Caco-2 (cell line): Measurements from ENCODE around the gene ADCY7. TPM values are rescaled to one million over a fixed set of nuclear protein-coding genes. Genes with fewer than 3 reads are reported as not detected.
A peak's percentile ranks its signal among the peaks of the same experiment; 100 is the strongest.

ENCODE experiments used
- BruUV-seq: library from RNA; stranded (reverse); fragments of 400-500 nt; replicated peaks from 2 replicates; lab custom pipeline; 2021; lab: Mats Ljungman, UMichigan
- CTCF ChIA-PET: fragments of 300-600 bp; sonication (Branson Sonifier 250); formaldehyde crosslinking; loops from one replicate; lab custom pipeline; 2022; ENCODE audit warnings: antibody characterized with exemption; lab: Charles Lee
- POLR2A ChIA-PET: fragments of 300-600 bp; sonication (Branson Sonifier 250); formaldehyde crosslinking; loops from one replicate; lab custom pipeline; 2022; ENCODE audit warnings: antibody characterized with exemption; lab: Charles Lee
- DNase-seq, 2 experiments: peaks; one replicate each; pipeline versions ENCODE4 v3.0.0 to v3.0.0-alpha.2; 2020 to 2022
- H3K27me3 ChIP-seq: replicated peaks from 2 replicates; pipeline ENCODE4 v1.6.0; 2011; ENCODE audit warnings: low read length; ENCODE audit not compliant: control insufficient read depth, insufficient read depth
- H3K36me3 ChIP-seq: 2 replicates; pipeline ENCODE4 v1.5.1; 2011; ENCODE audit warnings: low read length; ENCODE audit not compliant: control insufficient read depth, insufficient read depth
- H3K4me1 ChIP-seq: fragments of 250-450 bp; sonication (Bioruptor Pico); 2 replicates; pipeline ENCODE4 v1.5.1; 2020; ENCODE audit warnings: mild to moderate bottlenecking
- H3K4me3 ChIP-seq: 2 replicates; pipeline ENCODE4 v1.5.1; 2011; ENCODE audit warnings: low read depth, mild to moderate bottlenecking, control low read depth, low read length
- H3K9me3 ChIP-seq: fragments of 250-450 bp; sonication (Bioruptor Pico); 2 replicates; pipeline ENCODE4 v1.5.1; 2020; ENCODE audit warnings: mild to moderate bottlenecking, moderate library complexity
- H3K27ac Mint-ChIP-seq: one replicate; pipeline ENCODE4 v1.8.0; 2022; ENCODE audit warnings: mixed read lengths; ENCODE audit not compliant: unreplicated experiment
- H3K27me3 Mint-ChIP-seq: one replicate; pipeline ENCODE4 v1.8.0; 2022; ENCODE audit warnings: mixed read lengths; ENCODE audit not compliant: insufficient read depth, unreplicated experiment
- H3K36me3 Mint-ChIP-seq: one replicate; pipeline ENCODE4 v1.8.0; 2022; ENCODE audit warnings: mild to moderate bottlenecking, mixed read lengths; ENCODE audit not compliant: insufficient read depth, unreplicated experiment
- H3K4me1 Mint-ChIP-seq: one replicate; pipeline ENCODE4 v1.8.0; 2022; ENCODE audit warnings: low read depth, mixed read lengths; ENCODE audit not compliant: unreplicated experiment
- H3K4me3 Mint-ChIP-seq: one replicate; pipeline ENCODE4 v1.8.0; 2022; ENCODE audit warnings: mild to moderate bottlenecking, moderate library complexity, mixed read lengths; ENCODE audit not compliant: unreplicated experiment
- H3K9me3 Mint-ChIP-seq: one replicate; pipeline ENCODE4 v1.8.0; 2022; ENCODE audit warnings: mixed read lengths; ENCODE audit not compliant: unreplicated experiment
- intact Hi-C: fragments of 100-400 bp; cut with micrococcal nuclease; formaldehyde crosslinking; loops from one replicate; pipeline ENCODE4 v1.10.0; 2022; ENCODE audit not compliant: unreplicated experiment
- total RNA-seq: library from RNA; stranded (reverse); gene quantifications from 2 replicates; pipeline ENCODE4 v1.2.3, GENCODE V29; 2022
- TF ChIP-seq, protein P1 (sequence below), 2 experiments: fragments of 200-600 bp in 1 of 2; IDR thresholded peaks; 1 replicate in 1 of 2; 2 replicates in 1 of 2; pipeline versions ENCODE4 v1.5.1 to v1.8.0; 2011 to 2022; ENCODE audit warnings: antibody characterized with exemption in 1 of 2, control low read depth in 1 of 2, inconsistent platforms in 1 of 2, low read depth in 1 of 2, low read length in 1 of 2, mild to moderate bottlenecking in 1 of 2, moderate library complexity in 1 of 2; ENCODE audit not compliant: insufficient read depth in 1 of 2, severe bottlenecking in 1 of 2, unreplicated experiment in 1 of 2

ADCY7 gene
- total RNA-seq, 1 experiment from 2014 or later: 54.2 TPM

DNA sequence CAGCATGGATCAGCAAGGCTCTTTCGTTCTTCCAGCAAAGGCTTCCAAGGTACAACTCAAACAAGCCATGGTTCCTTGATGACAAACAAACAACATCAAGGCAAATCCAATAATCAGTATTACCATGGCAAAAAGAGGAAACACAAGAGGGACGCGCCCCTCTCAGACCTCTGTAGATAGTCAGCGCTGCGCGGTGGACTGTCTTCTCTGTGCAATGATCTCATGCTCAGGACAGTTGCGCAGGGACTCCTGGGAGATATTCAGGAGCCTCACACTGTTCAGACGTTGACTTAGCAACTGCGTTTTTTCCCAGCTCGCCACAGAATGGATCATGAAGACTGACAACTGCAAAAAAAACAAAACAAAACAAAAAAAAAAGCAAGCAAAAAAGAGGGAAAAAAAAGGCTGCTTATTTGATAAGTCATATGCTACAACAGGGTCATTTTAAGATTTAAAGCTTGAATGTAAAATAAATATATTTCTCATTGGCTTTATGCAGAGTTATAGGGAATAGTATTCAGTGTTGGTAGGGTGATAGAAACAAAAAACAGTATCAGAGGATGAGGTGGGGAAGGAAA is 37.1 kb upstream of the ADCY7 start:
- no peak overlapping the region for H3K4me3 ChIP-seq
- BruUV-seq: TSS peak; percentile 19
- Mint-ChIP-seq H3K27ac (no peak overlapping the region), H3K9me3 (peaks cover 8% of the 10 kb centered on the region), H3K36me3 (peaks cover 40% of the 10 kb centered on the region), H3K4me3 (no peak overlapping the region), H3K4me1 (no peaks in the 10 kb centered on the region), H3K27me3 (no peaks in the 10 kb centered on the region)
- ChIA-PET CTCF (no interaction called here), POLR2A (no interaction called here)
- no peaks in the 10 kb centered on the region for H3K9me3 ChIP-seq
- H3K36me3 ChIP-seq: peaks cover 2% of the 10 kb centered on the region; the same call in 1 of the 2 replicates
- H3K27me3 ChIP-seq: no peaks in the 10 kb centered on the region
- peaks cover 14% of the 10 kb centered on the region for H3K4me1 ChIP-seq
- intact Hi-C loops: no loop called here
- DNase-seq: no peak
- TF ChIP-seq, protein P1, sequence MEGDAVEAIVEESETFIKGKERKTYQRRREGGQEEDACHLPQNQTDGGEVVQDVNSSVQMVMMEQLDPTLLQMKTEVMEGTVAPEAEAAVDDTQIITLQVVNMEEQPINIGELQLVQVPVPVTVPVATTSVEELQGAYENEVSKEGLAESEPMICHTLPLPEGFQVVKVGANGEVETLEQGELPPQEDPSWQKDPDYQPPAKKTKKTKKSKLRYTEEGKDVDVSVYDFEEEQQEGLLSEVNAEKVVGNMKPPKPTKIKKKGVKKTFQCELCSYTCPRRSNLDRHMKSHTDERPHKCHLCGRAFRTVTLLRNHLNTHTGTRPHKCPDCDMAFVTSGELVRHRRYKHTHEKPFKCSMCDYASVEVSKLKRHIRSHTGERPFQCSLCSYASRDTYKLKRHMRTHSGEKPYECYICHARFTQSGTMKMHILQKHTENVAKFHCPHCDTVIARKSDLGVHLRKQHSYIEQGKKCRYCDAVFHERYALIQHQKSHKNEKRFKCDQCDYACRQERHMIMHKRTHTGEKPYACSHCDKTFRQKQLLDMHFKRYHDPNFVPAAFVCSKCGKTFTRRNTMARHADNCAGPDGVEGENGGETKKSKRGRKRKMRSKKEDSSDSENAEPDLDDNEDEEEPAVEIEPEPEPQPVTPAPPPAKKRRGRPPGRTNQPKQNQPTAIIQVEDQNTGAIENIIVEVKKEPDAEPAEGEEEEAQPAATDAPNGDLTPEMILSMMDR (IDR thresholded peaks at IDR 0.05; ENCODE audit: insufficient read depth in 1 of 2, low read depth in 1 of 2, low read length in 1 of 2, severe bottlenecking in 1 of 2, unreplicated experiment in 1 of 2): no peak

- Histone ChIP-seq H3K27me3 (no peaks in the 10 kb centered on the region), H3K4me3 (no peak overlapping the region), H3K9me3 (no peaks in the 10 kb centered on the region), H3K36me3 (no peaks in the 10 kb centered on the region), H3K4me1 (peaks cover 31% of the 10 kb centered on the region)
- DNase-seq: no peak
- ChIA-PET CTCF (interaction anchor here (0.6 to 1.1 kb wide), 2 partner anchors 24 to 95 kb away, joined by 3 to 4 read pairs; no protein-coding TSS in a partner anchor), POLR2A (no interaction called here)
- intact Hi-C loops: no loop called here
- no TSS peak for BruUV-seq
- Mint-ChIP-seq H3K27me3 (no peaks in the 10 kb centered on the region), H3K9me3 (no peaks in the 10 kb centered on the region), H3K4me3 (no peak overlapping the region), H3K36me3 (peaks cover 6% of the 10 kb centered on the region), H3K27ac (no peak overlapping the region), H3K4me1 (peaks cover 6% of the 10 kb centered on the region)
- TF ChIP-seq, protein P1 (IDR thresholded peaks at IDR 0.05; ENCODE audit: insufficient read depth in 1 of 2, low read depth in 1 of 2, low read length in 1 of 2, severe bottlenecking in 1 of 2, unreplicated experiment in 1 of 2): no peak
Measured at GRCh38 chr16:50234771-50235556, 31.4 kb upstream of the ADCY7 start.

DNA sequence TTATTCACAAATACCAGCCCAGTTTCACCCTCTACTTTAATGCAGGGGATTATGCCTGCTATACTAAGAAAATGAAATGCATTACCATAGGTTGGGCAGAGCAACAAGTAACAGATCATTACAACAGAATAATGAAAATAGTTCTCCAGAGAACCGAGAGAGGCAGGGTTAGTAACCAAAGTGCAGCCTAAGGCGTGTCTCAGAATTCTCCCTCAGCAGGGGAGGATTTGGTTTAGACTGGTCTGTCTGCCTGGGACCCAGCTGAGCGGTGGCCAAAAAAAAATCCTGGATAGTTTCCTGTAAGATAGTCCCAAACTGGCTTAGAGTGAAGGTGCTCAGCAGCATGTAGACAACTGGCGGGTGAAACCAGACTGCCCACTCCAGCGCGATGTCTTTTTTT is 30.8 kb upstream of the ADCY7 start:
- POLR2A ChIA-PET: no interaction called here
- Histone ChIP-seq H3K9me3 (no peaks in the 10 kb centered on the region), H3K36me3 (no peaks in the 10 kb centered on the region), H3K4me1 (peaks cover 31% of the 10 kb centered on the region), H3K4me3 (no peak overlapping the region), H3K27me3 (no peaks in the 10 kb centered on the region)
- Mint-ChIP-seq H3K4me3 (no peak overlapping the region), H3K36me3 (peaks cover 6% of the 10 kb centered on the region), H3K9me3 (no peaks in the 10 kb centered on the region), H3K4me1 (peaks cover 6% of the 10 kb centered on the region), H3K27ac (no peak overlapping the region), H3K27me3 (no peaks in the 10 kb centered on the region)
- TF ChIP-seq, protein P1 (IDR thresholded peaks at IDR 0.05; ENCODE audit: insufficient read depth in 1 of 2, low read depth in 1 of 2, low read length in 1 of 2, severe bottlenecking in 1 of 2, unreplicated experiment in 1 of 2): no peak
- CTCF ChIA-PET: no interaction called here
- intact Hi-C loops: no loop called here
- BruUV-seq: no TSS peak
- no peak for DNase-seq
